BJ (cell line): ENCODE results near the gene SEH1L. TPM values are rescaled to one million over a fixed set of nuclear protein-coding genes. Genes with fewer than 3 reads are reported as not detected.

ENCODE experiments used
- CTCF ChIA-PET: fragments of 350-600 bp; formaldehyde crosslinking; extraction: SDS; loops from one replicate; lab custom pipeline; 2021; ENCODE audit warnings: antibody characterized with exemption, inconsistent platforms; lab: Yijun Ruan, JAX
- POLR2A ChIA-PET: fragments of 300-600 bp; sonication (Branson Sonifier 250); formaldehyde crosslinking; extraction: SDS; loops from one replicate; lab custom pipeline; 2021; ENCODE audit warnings: antibody characterized with exemption; lab: Charles Lee
- DNase-seq: peaks from one replicate; pipeline ENCODE4 v3.0.0-alpha.2; 2011; ENCODE audit warnings: low read depth
- H3K27me3 ChIP-seq: 2 replicates; pipeline ENCODE4 v1.6.0; 2011; ENCODE audit warnings: low read length; ENCODE audit not compliant: control insufficient read depth, insufficient read depth
- H3K36me3 ChIP-seq: 2 replicates; pipeline ENCODE4 v1.5.1; 2011; ENCODE audit warnings: low read length; ENCODE audit not compliant: control insufficient read depth, insufficient read depth
- H3K4me3 ChIP-seq: 2 replicates; pipeline ENCODE4 v1.5.1; 2011; ENCODE audit warnings: low read depth, mild to moderate bottlenecking, control low read depth, low read length
- CTCF ChIP-seq: IDR thresholded peaks from 2 replicates; pipeline ENCODE4 v1.5.1; 2011; ENCODE audit warnings: low read depth, mild to moderate bottlenecking, control low read depth, inconsistent platforms, low read length, moderate library complexity; ENCODE audit not compliant: insufficient read depth
- polyA plus RNA-seq: library from polyadenylated mRNA; depleted of rRNA; stranded (reverse); fragments of >200 nt; gene quantifications from 2 replicates; pipeline ENCODE4 v1.2.3, GENCODE V29; 2011

The SEH1L gene
- polyA plus RNA-seq, 1 experiment, result 32.3 TPM

DNA sequence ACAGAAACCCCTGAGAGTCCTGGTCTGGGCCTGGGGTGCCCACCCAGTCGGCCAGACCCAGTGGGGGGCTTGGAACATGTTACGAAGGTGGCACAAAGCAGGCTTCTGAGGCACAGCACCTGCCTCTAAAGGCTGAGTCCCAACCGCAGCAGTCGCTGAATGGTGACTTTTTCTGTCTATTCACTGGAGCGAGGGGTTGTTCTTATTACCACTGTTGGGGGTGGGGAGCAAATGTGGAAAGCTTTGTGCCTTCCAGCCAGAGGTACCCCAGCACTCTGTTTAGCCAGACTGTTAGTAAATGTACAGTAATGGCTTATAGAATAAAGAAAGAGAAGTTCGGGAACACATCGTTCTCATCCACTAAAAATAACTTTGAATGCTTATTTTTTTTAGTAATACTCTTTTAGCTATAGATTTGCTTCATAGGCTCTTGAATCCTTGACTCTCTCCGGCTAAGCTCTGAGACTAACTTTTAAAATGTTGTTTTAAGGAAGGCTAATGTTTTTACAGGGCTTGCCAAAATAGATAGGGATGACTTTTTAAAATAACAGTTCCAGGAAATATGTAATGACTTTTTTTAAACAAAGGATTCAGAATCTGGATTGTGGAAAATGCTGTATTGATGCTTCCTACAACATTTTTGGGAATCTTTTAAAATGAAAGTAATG lies 40.4 kb upstream of the SEH1L start:
- Histone ChIP-seq H3K36me3 (no peaks in the 10 kb centered on the region), H3K27me3 (0 out of 2 replicates have a peak, but pooled peaks cover 2% of the 10 kb centered on the region), H3K4me3 (no peak overlapping the region)
- DNase-seq, result no peak
- TF ChIP-seq CTCF, result no peak
- ChIA-PET CTCF (interaction anchor here (0.8 to 1.6 kb wide), 4 partner anchors 11 to 163 kb away, joined by 3 to 4 read pairs (median 3); no protein-coding TSS in a partner anchor), POLR2A (no interaction called here)

GRCh38 chr18:12908706-12909105 lies 39.1 kb upstream of the SEH1L start:
- no peak for DNase-seq
- POLR2A ChIA-PET, result no interaction called here
- Histone ChIP-seq H3K27me3 (0 out of 2 replicates have a peak, but pooled peaks cover 2% of the 10 kb centered on the region), H3K4me3 (no peak overlapping the region), H3K36me3 (no peaks in the 10 kb centered on the region)
- CTCF ChIA-PET, result no interaction called here
- no peak for TF ChIP-seq CTCF

DNA sequence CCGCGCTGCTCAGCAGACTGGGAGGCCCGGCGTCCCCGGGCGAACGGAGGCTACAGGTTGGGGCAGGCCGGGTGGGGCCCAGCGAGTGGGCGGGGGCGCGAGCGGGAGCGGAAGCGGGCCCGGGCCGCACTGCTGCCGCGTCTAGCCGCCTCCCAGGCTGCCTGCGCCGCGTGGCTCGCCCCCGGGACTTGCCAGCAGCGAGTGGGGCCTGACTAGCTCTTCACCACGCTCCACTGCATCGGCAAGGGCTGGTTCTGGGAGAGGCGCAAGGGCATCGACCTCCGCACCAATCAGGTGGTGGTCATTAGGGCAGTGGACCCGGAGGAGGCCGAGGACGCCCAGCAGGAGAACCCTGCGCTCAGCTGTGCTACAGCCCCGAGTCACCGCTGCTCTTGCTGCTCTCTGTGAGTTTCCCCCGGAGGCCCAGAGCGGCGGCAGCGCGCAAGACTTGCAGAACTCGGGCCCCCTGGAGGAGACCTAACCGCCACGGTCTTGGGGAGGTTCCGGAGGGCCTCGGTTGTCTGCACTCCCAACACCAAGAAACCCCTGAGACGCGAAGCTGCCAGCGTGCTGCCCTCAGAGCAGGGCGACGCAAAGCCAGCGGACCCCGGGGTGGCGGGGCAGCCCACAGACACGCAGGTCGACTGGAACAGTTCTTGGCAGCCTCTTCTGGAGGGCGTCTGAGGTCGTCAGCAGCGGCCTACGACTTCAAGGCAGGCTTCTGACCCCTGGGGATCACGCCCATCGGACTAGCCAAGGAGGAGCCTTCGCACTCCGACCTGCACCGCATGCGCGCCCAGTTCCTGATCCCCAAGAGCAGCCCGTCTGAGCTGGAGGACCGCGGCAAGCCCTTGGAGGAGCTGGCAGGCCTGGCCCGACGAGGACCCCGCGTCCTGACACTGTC lies 36.5 kb upstream of the SEH1L start:
- Histone ChIP-seq H3K27me3 (0 out of 2 replicates have a peak, but pooled peaks cover 2% of the 10 kb centered on the region), H3K36me3 (no peaks in the 10 kb centered on the region), H3K4me3 (no peak overlapping the region)
- ChIA-PET CTCF (interaction anchor here (0.9 to 2.5 kb wide), 5 partner anchors 13 to 167 kb away, joined by 3 to 11 read pairs (median 3); no protein-coding TSS in a partner anchor), POLR2A (no interaction called here)
- no peak for TF ChIP-seq CTCF
- DNase-seq, result no peak

DNA sequence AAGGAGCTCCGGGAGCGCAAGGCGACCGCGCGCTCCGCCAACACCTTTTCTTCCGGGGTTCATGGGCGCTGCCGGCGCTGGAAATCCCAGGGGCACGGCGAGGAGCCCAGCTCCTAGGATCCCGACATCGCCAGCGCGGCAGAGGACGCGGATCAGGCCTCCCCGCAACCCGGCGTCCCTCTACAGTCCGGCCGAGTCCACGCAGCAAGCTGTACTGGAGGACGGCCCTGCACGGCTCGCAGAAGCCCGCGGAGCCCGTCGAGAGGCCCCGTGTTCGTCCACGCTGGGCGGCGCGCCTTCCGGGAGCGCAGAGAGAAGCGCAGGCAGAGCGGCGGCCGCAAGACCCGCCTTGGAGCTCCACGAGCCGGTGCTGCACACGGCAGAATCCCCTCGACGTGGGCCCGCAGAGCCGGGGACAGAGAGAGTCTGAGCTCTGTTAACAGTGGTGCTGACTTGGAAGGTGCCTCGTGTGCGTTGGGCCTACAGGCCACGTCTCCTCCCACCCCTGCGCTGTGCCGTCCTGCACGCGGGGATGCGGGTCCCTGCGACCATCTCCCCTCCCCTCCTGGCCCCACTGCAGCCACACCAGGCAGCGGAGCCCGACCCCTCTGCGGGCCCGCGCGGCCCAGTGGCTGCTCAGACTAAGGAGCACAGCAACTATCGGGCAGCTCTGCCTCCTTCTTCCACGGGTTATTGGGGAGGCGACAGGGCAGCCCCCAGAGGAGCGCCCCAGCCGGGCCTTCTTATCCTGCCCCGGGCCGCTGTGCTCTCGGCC lies 35.7 kb upstream of the SEH1L start:
- no peak for TF ChIP-seq CTCF
- no peaks in the 10 kb centered on the region for H3K36me3 ChIP-seq
- no peak overlapping the region for H3K4me3 ChIP-seq
- CTCF ChIA-PET, result interaction anchor here (0.9 to 2.5 kb wide), 6 partner anchors 9 to 168 kb away, joined by 3 to 11 read pairs (median 4); no protein-coding TSS in a partner anchor
- H3K27me3 ChIP-seq, result 0 out of 2 replicates have a peak, but pooled peaks cover 2% of the 10 kb centered on the region
- no peak for DNase-seq
- POLR2A ChIA-PET, result no interaction called here
